Measurements from ENCODE around the gene DDX1.

The DDX1 gene

GRCh38 chr2:15634846-15635490 is 43.3 kb downstream of the DDX1 start:
- Histone ChIP-seq H3K9ac (ENCODE audit: low read length) (no peak overlapping the region), H3K4me1 (ENCODE audit: control insufficient read depth, insufficient read depth, low read length) (peaks cover 30% of the 10 kb centered on the region), H3K4me3 (ENCODE audit: low read length) (no peak overlapping the region), H3K9me3 (ENCODE audit: control insufficient read depth, low read length) (no peaks in the 10 kb centered on the region), H3K27me3 (replicated peaks; ENCODE audit: control insufficient read depth, insufficient read depth, low read length) (no peaks in the 10 kb centered on the region), H3K36me3 (ENCODE audit: control insufficient read depth, insufficient read depth, low read length, severe bottlenecking) (peaks cover 61% of the 10 kb centered on the region)
- DNase-seq (ENCODE audit: low read depth): peak; percentile 37

- Histone ChIP-seq H3K27me3 (replicated peaks; ENCODE audit: control insufficient read depth, insufficient read depth, low read length) (no peaks in the 10 kb centered on the region), H3K9me3 (ENCODE audit: control insufficient read depth, low read length) (peaks cover 7% of the 10 kb centered on the region), H3K4me3 (ENCODE audit: low read length) (no peak overlapping the region), H3K36me3 (ENCODE audit: control insufficient read depth, insufficient read depth, low read length, severe bottlenecking) (peaks cover 51% of the 10 kb centered on the region), H3K9ac (ENCODE audit: low read length) (no peak overlapping the region), H3K4me1 (ENCODE audit: control insufficient read depth, insufficient read depth, low read length) (peaks cover 31% of the 10 kb centered on the region)
- DNase-seq (ENCODE audit: low read depth): peak; percentile 80
These were observed 45.5 kb downstream of the DDX1 start for GRCh38 chr2:15636972-15637785.

GRCh38 chr2:15638720-15639119 is 47.1 kb downstream of the DDX1 start:
- Histone ChIP-seq H3K27me3 (replicated peaks; ENCODE audit: control insufficient read depth, insufficient read depth, low read length) (no peaks in the 10 kb centered on the region), H3K36me3 (ENCODE audit: control insufficient read depth, insufficient read depth, low read length, severe bottlenecking) (peaks cover 36% of the 10 kb centered on the region), H3K9ac (ENCODE audit: low read length) (no peak overlapping the region), H3K4me3 (ENCODE audit: low read length) (no peak overlapping the region), H3K9me3 (ENCODE audit: control insufficient read depth, low read length) (peaks cover 7% of the 10 kb centered on the region), H3K4me1 (ENCODE audit: control insufficient read depth, insufficient read depth, low read length) (peaks cover 31% of the 10 kb centered on the region)
- DNase-seq (ENCODE audit: low read depth): peak; percentile 56

GRCh38 chr2:15639323-15640251 is 47.9 kb downstream of the DDX1 start:
- Histone ChIP-seq H3K36me3 (ENCODE audit: control insufficient read depth, insufficient read depth, low read length, severe bottlenecking) (peaks cover 27% of the 10 kb centered on the region), H3K9me3 (ENCODE audit: control insufficient read depth, low read length) (peaks cover 7% of the 10 kb centered on the region), H3K4me1 (ENCODE audit: control insufficient read depth, insufficient read depth, low read length) (peaks cover 27% of the 10 kb centered on the region), H3K27me3 (replicated peaks; ENCODE audit: control insufficient read depth, insufficient read depth, low read length) (no peaks in the 10 kb centered on the region), H3K9ac (ENCODE audit: low read length) (no peak overlapping the region), H3K4me3 (ENCODE audit: low read length) (no peak overlapping the region)
- DNase-seq (ENCODE audit: low read depth): no peak

- peaks cover 7% of the 10 kb centered on the region for H3K9me3 ChIP-seq (ENCODE audit: control insufficient read depth, low read length)
- peak; percentile 31 for DNase-seq (ENCODE audit: low read depth)
- H3K27me3 ChIP-seq (replicated peaks; ENCODE audit: control insufficient read depth, insufficient read depth, low read length): no peaks in the 10 kb centered on the region
- no peak overlapping the region for H3K4me3 ChIP-seq (ENCODE audit: low read length)
- peaks cover 24% of the 10 kb centered on the region for H3K4me1 ChIP-seq (ENCODE audit: control insufficient read depth, insufficient read depth, low read length)
- H3K36me3 ChIP-seq (ENCODE audit: control insufficient read depth, insufficient read depth, low read length, severe bottlenecking): peaks cover 23% of the 10 kb centered on the region
- H3K9ac ChIP-seq (ENCODE audit: low read length): no peak overlapping the region
These were observed 48.6 kb downstream of the DDX1 start for GRCh38 chr2:15640261-15640711.

GRCh38 chr2:15640784-15641183 is 49.1 kb downstream of the DDX1 start:
- Histone ChIP-seq H3K9ac (ENCODE audit: low read length) (no peak overlapping the region), H3K36me3 (ENCODE audit: control insufficient read depth, insufficient read depth, low read length, severe bottlenecking) (peaks cover 18% of the 10 kb centered on the region), H3K9me3 (ENCODE audit: control insufficient read depth, low read length) (peaks cover 7% of the 10 kb centered on the region), H3K27me3 (replicated peaks; ENCODE audit: control insufficient read depth, insufficient read depth, low read length) (no peaks in the 10 kb centered on the region), H3K4me3 (ENCODE audit: low read length) (no peak overlapping the region), H3K4me1 (ENCODE audit: control insufficient read depth, insufficient read depth, low read length) (peaks cover 24% of the 10 kb centered on the region)
- no peak for DNase-seq (ENCODE audit: low read depth)

- H3K4me3 ChIP-seq (ENCODE audit: low read length): no peak overlapping the region
- H3K9ac ChIP-seq (ENCODE audit: low read length): no peak overlapping the region
- H3K27me3 ChIP-seq (replicated peaks; ENCODE audit: control insufficient read depth, insufficient read depth, low read length): no peaks in the 10 kb centered on the region
- H3K4me1 ChIP-seq (ENCODE audit: control insufficient read depth, insufficient read depth, low read length): peaks cover 24% of the 10 kb centered on the region
- DNase-seq (ENCODE audit: low read depth): no peak
- peaks cover 15% of the 10 kb centered on the region for H3K36me3 ChIP-seq (ENCODE audit: control insufficient read depth, insufficient read depth, low read length, severe bottlenecking)
- H3K9me3 ChIP-seq (ENCODE audit: control insufficient read depth, low read length): peaks cover 7% of the 10 kb centered on the region
These were observed 49.9 kb downstream of the DDX1 start for GRCh38 chr2:15641530-15641982.

GRCh38 chr2:15642011-15642814 is 50.5 kb downstream of the DDX1 start:
- H3K4me1 ChIP-seq (ENCODE audit: control insufficient read depth, insufficient read depth, low read length): peaks cover 20% of the 10 kb centered on the region
- no peak for DNase-seq (ENCODE audit: low read depth)
- H3K36me3 ChIP-seq (ENCODE audit: control insufficient read depth, insufficient read depth, low read length, severe bottlenecking): peaks cover 15% of the 10 kb centered on the region
- H3K27me3 ChIP-seq (replicated peaks; ENCODE audit: control insufficient read depth, insufficient read depth, low read length): no peaks in the 10 kb centered on the region
- peaks cover 7% of the 10 kb centered on the region for H3K9me3 ChIP-seq (ENCODE audit: control insufficient read depth, low read length)
- H3K4me3 ChIP-seq (ENCODE audit: low read length): no peak overlapping the region
- no peak overlapping the region for H3K9ac ChIP-seq (ENCODE audit: low read length)

GRCh38 chr2:15642815-15643500 is 51.3 kb downstream of the DDX1 start:
- Histone ChIP-seq H3K4me1 (ENCODE audit: control insufficient read depth, insufficient read depth, low read length) (peaks cover 13% of the 10 kb centered on the region), H3K27me3 (replicated peaks; ENCODE audit: control insufficient read depth, insufficient read depth, low read length) (peaks cover 5% of the 10 kb centered on the region), H3K36me3 (ENCODE audit: control insufficient read depth, insufficient read depth, low read length, severe bottlenecking) (peaks cover 12% of the 10 kb centered on the region), H3K9ac (ENCODE audit: low read length) (no peak overlapping the region), H3K4me3 (ENCODE audit: low read length) (no peak overlapping the region), H3K9me3 (ENCODE audit: control insufficient read depth, low read length) (peaks cover 7% of the 10 kb centered on the region)
- DNase-seq (ENCODE audit: low read depth): no peak

All from adipocyte (in vitro differentiated cells).